HG03097 (cell line): ENCODE data around the gene GPR161.
"Not testable (repeated sequence)": the region's sequence is repeated elsewhere in the genome, so short reads cannot be mapped to it uniquely, and the experiment has no call there.

Experiments used
- ATAC-seq: cut with Tn5 transposase; IDR thresholded peaks from one replicate; pipeline ENCODE4 v1.9.1; 2021; ENCODE audit not compliant: unreplicated experiment, low FRiP score

Gene GPR161, protein sequence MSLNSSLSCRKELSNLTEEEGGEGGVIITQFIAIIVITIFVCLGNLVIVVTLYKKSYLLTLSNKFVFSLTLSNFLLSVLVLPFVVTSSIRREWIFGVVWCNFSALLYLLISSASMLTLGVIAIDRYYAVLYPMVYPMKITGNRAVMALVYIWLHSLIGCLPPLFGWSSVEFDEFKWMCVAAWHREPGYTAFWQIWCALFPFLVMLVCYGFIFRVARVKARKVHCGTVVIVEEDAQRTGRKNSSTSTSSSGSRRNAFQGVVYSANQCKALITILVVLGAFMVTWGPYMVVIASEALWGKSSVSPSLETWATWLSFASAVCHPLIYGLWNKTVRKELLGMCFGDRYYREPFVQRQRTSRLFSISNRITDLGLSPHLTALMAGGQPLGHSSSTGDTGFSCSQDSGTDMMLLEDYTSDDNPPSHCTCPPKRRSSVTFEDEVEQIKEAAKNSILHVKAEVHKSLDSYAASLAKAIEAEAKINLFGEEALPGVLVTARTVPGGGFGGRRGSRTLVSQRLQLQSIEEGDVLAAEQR

DNA sequence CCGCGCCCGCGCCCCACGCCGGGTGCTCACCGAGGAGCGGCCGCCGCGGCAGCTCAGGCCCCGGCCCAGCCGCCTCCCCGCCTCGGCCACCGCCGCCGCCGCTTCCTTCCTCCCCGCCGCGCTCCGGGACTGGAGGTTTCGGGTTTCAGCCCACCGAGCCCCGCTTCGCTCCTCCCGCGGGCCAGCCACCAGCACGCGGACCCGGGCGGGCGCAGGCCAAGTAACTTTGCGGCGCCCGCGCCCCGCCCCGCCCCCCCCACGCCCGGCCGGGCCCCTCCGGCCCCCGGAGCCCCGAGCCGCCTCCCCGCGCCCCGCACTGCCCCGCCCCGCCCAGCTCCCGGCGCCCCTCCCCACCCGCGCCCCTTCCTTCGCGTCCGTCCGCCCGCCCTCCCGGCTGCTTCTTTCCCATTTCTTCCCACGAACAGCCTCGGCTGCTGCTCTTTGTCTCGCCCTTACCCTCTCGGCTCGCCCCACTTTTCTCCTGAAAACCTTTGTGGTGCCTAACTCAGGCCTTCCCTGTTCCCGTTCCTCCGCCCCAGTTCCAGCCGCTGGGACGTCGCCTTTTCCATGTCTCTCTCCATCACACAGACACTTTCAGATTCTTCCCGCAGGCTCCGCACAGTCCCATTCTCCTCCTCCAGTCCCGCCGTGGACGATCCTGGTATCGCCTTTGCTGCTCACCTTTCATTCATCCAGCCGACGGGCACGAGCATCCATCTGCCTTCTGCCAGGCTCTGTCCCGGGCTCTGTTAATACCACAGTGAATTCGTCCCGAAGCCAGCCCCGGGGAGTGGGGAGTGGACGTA lies at the start of gene GPR161:
TSS of gene GPR161 (minus strand) at position 222 of the 806 bp plus-strand sequence. CDS start 32,080 bp downstream, outside the sequence.
- ATAC-seq, result no peak

DNA sequence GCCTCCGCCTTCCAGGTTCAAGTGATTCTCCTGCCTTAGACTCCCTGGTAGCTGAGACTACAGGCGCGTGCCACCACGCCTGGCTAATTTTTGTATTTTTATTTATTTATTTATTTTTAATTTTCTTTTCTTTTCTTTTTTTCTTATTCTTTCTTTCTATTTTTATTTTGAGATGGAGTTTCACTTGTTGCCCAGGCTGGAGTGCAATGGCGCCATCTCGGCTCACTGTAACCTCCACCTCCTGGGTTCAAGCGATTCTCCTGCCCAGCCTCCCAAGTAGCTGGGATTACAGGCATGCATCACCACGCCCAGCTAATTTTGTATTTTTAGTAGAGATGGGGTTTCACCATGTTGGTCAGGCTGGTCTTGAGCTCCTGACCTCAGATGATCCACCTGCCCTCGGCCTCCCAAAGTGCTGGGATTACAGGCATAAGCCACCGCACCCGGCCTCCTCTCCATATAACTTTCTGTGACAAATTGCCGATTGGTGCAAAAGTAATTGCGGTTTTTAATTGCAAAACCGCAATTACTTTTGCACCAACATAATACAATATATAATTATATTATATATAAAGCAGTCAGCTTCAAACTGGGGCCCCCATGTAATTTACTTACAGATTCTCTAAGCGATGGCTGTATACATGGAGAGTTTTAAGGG lies 44.5 kb upstream of the GPR161 start:
- ATAC-seq, result not testable (repeated sequence)

DNA sequence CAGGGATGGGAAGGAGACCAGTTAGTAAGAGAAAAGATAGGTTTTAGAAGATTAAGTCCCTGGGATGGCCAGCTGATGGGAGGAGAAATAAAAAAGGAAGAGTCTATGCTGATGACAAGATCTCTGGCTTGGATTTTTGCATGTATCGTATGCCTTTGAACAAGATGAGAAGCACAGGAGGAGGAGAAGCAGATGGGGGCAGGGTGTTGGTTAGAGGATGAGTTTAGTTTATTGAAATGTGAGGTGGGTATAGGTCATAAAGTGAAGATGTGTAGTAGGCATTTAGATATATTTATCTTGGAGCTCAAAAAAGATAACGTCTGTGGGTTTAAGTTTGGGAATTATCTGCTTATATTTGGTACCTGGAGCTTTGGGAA lies 43.4 kb upstream of the GPR161 start:
- ATAC-seq, result no peak

DNA sequence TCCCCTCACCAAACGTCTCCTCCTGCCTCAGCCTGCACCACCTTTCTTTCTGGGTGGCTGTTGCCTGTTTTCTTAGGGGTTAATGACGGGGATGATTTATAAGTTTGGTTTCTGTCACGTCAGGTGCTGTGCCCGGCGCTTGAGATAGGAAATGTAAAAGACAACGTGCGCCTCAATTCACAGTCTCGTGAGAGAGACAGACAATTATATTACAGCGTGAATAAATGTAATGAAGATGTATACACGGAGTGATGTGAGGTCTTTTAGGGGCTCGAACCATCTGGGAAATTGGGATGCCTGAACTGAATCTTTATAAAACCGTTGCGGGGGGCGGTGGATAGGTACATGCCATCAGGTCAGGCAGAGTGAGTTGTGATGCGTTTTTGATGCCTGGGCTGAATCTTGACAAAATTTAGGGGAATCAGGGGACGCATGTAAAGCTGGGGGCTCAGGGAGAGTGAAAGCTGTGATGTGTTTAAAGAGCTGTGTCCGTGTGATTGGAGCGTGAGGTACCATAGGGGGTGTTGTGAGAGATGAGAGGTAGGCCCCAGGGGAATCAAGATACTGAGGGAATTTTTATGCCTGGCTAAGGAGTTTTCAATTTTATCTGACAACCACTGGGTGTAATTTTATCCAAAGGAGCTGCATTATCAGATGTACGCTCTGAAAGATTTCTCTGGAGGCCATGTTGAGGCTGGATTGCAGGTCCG lies 42.9 kb upstream of the GPR161 start:
- peak; percentile 5 for ATAC-seq

DNA sequence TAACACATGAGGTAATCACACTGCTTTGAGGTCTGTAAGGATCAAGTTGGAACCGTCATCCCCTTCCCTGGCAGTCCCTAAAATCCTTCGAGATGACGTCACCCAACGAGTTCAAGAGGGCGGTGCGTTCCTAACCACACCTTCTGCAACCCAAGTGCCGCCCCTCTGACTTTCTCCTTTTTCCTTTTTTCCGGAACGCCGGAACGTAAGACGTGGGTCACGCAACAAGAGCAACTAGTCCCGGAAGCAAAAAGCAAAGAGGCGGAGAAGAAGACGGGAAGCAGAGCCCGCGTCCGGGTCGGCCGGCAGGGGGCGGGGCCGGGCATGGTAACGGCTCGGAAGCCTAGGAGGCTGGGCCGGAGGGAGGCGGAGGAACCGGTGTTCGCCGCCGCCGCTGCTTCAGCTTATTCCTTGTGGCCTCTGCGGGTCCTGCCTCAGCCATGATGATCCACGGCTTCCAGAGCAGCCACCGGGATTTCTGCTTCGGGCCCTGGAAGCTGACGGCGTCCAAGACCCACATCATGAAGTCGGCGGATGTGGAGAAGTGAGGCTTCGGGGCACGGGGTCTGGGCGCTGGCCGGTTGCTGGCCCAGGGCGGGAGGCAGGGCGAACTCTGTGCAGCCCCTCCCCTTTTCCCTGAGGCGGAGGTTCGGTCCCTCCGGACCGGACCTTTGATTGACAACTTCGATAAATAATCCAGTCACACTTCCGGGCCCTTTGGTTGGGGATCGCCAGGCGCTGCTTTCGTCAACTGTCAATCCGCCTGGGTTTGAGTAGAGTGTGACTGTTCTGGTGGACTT lies 42.1 kb upstream of the GPR161 start, which contains the start of gene TIPRL:
TSS of gene TIPRL (plus strand) at position 325 of the 800 bp plus-strand sequence. CDS start at position 441, 116 bp downstream.
- peak; percentile 88 for ATAC-seq

DNA sequence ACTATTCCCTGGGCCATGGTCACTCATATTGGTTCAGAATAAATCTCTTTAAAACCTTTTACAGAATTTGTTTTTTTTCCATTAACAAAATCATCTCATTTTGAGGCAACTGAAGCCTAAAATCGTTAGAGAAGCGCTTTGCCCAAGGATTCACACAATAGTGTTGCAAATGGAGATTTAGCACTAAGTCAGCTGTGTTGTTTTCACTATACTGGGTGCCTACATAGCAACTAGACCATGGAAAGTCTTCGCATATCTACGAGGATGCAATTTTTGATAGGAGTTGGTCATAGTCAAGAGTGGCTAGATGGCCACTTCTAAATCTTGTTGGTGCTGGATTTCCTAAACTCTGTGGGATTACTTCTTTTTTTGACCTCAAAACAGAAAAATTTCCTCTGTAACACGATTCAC lies 41.5 kb upstream of the GPR161 start:
- ATAC-seq, result no peak

DNA sequence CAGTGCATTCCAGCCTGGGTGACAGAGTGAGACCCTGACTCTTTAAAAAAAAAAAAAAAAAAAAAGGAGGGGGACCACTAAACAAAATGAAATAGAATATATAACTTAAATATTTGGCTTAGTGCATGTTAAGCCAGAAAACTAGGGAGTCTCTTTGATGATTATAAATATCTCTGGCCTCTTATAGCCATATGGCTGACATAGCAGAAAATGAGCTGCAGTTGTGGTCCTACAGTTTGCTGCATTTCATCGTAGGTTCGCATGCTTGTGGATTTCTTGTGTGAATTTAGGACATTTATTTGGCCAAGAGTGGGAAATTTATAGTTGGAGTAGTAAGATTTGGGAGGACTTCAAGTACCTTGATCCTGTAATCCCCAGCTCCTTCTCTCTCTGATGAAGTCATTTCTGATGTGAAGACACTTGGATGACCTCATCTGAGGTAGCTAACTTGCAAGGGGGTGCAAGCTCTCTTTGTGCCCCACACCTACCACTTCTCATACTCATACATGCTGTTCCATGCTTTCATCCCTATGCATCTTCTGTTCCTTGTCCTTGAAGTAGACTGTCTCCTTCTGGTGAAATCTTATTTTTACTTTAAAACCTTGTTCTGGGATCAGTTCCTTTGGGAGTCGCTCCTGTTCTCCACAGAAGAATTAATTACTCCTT lies 35.7 kb upstream of the GPR161 start:
- ATAC-seq, result no peak

DNA sequence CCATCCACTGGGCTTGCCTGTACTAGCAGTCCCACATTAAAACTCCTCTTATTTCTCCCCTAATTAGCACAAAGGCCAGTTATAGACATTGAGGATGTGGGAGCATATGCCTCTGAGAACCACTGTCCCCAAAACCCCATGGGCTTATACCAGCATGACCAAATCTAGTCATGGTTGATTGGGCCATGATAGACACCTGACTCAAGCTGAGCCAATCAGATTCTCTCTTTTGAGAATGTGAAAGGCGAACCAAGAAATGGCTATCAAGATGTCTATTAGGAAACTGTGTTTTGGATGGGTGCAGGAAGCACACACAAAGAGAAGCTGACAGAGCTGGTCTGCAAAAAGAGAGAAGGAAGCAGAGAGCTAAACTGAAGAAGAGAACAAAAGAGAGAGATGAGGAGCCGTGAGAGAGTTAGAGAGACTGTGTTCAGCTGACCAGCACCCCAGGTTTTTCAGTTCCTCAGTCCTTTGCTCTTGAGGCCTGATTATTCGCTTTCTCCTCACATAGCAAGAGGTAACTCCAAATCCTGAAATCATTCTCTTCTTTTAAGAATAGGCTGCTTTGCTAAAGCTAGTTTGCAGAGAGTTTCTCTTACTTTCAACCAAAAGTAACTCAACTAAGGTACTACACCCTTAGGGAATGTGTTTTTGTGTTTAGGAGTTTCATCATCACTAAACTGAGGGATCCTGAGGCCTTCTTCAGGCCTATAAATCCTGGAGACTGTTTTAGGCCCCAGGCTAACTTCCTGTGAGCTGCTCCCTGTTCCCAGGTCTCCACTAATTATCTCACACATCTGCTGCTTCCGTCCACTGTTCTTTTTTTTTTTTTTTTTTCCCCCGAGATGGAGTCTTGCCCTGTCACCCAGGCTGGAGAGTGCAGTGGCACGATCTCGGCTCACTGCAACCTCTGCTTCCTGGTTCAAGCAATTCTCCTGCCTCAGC lies 34.1 kb upstream of the GPR161 start:
- ATAC-seq, result no peak

DNA sequence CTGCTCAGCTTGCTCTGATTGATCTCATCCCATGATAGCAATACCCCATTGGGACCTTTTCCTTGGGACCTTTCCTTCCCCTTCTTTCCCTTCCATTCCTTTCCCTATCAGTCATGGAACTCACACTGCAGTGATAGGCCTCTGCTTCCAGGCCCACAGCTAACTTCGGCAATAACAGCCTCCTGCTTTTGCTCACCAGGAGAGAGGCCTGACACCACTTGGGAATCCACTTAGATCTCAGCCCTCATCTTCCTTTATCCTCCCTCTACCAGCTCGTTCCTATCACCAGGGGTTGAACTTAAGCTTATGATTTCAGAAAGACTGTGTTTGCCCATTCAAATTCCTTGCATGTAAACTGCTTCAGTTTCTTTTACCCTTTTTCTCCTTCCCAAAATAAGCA lies 31.1 kb upstream of the GPR161 start:
- ATAC-seq, result no peak

DNA sequence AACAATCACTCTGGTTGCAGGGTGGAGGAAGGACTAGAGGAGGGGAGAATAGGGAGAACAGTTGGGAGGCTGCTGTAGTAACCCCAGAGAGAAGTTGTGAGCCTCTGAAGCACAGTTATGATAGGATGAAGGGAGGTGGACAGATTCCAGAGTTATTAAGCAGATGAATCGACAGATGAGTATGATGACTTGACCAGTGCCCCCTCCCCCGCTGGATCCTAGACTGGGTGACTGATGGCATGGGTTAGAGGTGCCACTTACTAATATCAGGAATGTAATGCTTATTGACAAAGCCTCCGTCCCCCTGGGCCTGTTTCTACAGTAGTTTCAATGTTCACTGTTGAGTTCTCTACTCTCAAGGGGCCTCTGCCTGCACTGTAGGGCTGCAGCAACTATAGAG lies 28.0 kb upstream of the GPR161 start:
- ATAC-seq, result no peak

DNA sequence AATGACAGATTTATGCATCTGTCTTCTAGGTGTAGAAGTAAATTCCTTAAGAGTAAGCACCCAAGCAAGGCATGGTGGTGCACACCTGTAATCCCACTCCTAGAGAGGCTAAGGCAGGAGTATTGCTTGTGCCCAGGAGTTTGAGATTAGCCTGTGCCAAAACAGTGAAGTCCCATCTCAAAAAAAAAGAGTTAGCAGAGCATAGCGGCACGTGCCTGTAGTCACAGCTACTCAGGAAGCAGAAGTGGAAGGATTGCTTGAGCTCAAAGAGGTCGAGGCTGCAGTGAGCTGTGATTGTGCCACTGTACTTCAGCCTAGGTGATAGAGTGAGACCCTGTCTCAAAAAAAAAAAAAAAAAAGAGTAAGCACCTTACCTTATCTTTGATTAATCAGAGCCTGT lies 26.9 kb upstream of the GPR161 start:
- no peak for ATAC-seq

DNA sequence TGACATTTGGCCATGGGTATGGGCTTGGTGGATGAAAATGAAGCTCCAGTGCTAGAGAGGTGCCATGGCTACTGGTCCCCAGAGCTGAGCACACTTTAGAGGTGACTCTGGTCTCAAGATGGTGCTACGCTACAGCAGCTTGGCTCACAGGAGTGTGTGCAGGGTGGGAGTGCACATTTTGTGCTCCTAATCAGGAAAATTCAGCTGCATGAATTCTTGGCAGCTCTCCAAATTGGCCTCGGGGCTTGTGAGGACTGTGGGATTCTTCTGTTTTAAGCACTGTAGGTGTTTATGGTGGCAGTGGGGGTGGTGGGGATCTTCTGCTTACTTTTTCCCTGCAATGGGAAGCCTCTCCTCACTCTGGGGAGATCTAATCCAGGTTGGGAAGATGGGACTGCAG lies 24.7 kb upstream of the GPR161 start:
- ATAC-seq, result no peak

DNA sequence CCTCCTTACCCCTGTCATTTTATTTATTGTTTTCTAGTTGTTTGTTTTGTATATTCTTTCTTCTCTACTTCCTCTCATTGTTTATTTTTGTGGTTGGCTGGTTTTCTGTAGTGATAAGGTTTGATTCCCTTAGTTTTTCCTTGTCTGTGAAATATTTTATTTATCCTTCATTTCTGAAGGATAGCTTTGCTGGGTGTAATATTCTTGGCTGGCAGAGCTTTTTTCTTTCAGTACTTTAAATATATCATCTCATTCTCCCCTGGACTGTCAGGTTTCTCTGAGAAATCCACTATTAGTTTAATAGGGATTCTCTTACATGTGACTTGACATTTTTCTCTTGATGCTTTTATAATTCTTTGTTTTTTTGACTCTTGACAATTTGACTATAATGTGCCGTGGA lies 23.2 kb upstream of the GPR161 start:
- no peak for ATAC-seq

DNA sequence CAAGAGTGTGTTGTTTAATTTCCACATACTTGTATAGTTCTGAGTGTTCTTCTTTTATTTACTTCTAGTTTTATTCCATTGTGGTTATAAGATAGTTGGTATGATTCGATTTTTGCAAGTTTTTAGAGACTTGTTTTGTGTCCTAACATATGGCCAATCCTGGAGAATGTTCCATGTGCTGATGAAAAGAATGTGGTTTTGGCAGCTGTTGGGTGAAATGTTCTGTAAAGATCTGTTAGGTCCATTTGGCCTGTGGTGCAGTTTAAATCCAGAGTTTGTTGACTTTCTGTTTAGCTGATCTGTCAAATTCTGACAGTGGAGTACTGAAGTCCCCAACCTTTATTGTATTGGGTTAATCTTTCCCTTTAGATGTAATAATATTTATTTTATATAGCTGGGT lies 22.5 kb upstream of the GPR161 start:
- ATAC-seq, result no peak

DNA sequence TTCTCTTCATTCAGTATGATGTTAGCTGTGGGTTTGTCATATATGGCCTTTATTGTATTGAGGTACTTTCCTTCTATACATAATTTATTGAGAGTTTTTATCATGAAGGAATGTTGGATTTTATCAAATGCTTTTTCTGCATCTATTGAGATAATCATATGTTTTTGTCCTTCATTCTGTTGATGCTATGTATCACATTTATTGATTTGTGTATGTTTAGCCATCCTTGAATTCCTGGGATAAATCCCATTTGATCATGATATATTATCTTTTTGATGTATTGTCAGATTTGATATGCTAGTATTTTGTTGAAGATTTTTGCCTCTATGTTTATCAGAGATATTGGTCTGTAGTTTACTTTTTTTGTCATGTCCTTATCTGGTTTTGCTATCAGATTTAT lies 20.9 kb upstream of the GPR161 start:
- no peak for ATAC-seq

DNA sequence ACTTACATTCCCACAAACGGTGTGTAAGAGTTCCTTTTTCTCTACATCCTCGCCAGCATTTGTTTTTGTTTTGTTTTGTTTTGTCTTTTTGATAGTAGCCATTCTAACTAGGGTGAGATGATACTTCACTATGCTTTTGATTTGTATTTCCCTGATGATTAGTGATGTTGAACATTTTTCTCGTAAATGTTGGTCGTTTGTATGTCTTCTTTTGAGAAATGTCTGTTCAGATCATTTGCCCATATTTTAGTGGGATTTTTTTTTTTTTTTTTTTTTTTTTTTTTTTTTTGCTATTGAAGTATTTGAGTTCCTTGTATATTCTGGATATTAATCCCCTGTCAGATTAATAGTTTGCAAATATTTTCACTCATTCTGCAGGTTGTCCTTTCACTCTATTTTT lies 19.2 kb upstream of the GPR161 start:
- ATAC-seq, result no peak

DNA sequence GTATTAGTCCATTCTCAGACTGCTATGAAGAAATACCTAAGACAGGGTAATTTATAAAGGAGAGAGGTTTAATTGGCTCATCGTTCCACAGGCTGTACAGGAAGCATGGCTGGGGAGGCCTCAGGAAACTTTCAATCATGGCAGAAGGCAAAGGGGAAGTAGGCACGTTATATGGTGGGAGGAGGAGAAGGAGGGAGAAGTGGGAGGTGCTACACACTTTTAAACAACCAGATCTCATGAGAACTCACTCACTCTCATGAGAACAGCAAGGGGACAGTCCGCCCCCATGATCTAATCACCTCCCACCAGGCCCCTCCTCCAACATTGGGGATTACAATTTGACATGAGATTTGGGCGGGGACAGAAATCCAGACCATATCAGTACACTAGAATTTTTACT lies 18.0 kb upstream of the GPR161 start:
- ATAC-seq, result not testable (repeated sequence)

DNA sequence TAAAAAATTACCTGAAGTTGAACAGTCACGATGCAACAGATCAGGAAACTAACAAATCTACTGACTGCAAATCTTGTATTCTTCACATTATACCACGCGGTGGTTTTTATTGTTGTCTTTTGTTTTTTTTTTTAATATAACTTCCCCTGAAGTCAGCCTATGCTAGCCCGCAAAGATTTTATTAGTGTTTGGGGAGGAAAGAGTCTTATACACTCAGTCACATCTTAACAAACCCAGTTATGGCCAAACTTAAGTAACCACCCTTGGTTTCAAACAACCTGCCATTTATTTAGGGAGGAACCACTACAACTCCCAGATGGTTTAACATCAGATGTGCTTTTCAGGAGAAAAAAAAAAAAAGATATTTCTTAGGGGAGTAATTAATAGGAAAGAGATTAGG lies 15.2 kb upstream of the GPR161 start:
- ATAC-seq, result no peak
